SHP77 (cell line): ENCODE data around the gene SERPINB13.
A peak's percentile ranks its signal among the peaks of the same experiment; 100 is the strongest.
"Not testable (repeated sequence)": the region's sequence is repeated elsewhere in the genome, so short reads cannot be mapped to it uniquely, and the experiment has no call there.

ENCODE experiments used
- DNase-seq, 2 experiments: peaks; one replicate each; lab custom pipeline; 2025; lab: John Stamatoyannopoulos, UW

The SERPINB13 gene

DNA sequence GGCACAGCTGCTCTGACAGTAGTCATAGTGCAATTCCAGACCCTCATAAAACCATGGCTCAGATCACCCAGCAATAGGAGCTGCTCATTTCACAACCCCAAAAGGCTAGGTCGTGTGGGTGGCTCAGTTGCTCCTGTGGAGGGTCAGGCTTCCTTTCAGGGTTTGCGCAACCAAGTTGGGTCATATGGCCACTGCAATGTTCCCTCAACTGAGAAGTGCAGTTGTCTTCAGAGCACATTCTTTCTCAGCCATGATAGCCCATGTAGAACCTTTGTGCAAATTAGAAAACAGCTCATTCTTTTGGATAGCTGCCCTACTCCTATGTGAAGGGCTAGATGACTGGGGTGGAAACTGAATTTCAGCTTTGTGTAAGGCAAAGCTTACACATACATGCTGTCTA is 3.2 kb downstream of the SERPINB13 start:
- DNase-seq, result no peak

GRCh38 chr18:63590966-63591695 is 4.0 kb downstream of the SERPINB13 start:
- DNase-seq, result no peak

DNA sequence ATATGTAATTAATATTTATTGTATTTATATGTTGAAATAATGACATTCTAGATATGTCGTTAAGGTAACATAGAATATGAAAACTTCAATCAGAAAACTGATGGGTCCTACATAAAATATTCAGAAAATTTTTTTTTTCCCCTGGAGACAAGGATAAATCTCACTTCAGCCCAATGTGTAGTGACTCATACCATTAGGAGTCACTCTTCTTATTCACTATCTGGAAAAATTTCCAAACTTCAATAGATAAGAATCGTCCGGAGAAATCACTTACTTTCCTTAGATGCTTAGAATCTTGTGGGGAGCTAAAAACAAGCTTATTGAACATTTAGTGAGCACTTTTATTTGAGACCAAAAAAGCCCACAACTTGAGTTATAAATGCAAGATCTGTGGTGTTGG is 4.6 kb downstream of the SERPINB13 start:
- DNase-seq, result no peak

DNA sequence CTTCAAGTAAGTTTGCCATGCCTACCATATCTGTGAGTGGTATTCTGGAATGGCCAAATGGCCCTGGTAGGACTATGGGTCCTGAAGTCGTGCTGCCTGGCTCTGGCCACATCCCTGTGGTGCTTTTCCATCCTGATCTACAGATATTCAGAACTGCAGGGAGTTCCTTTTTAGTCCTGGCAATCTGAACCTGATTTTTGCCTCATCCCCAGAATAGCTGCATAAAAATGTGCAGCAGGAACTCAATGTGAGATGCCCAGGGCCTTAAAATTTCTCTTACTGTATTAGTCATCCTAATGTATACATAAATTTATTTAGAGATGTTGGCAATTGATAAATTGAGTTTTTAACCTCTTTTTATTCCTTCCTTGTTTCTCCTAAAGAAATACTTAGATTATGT is 5.3 kb downstream of the SERPINB13 start:
- no peak for DNase-seq

GRCh38 chr18:63596964-63597363 is 9.8 kb downstream of the SERPINB13 start:
- DNase-seq, result no peak

DNA sequence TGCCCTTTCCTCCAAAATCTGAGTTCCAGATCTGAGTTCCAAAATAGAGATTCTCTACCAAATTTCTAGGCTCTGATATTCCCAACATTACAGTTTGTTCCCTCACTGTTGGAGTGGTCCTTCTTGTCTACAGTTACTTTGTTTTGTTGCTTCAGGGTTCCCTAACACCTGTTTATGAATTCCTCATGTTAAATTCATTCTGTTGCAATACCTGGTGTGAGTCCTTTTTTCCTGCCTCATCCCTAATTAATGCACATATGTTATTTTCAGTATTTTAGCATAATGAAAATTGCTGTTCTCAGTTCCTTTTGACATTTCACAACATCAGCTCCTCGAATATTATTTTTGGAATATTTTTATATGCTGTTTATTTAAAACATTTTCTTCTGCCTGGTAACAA is 16.2 kb downstream of the SERPINB13 start:
- DNase-seq, result no peak

GRCh38 chr18:63603772-63604171 is 16.6 kb downstream of the SERPINB13 start:
- no peak for DNase-seq

DNA sequence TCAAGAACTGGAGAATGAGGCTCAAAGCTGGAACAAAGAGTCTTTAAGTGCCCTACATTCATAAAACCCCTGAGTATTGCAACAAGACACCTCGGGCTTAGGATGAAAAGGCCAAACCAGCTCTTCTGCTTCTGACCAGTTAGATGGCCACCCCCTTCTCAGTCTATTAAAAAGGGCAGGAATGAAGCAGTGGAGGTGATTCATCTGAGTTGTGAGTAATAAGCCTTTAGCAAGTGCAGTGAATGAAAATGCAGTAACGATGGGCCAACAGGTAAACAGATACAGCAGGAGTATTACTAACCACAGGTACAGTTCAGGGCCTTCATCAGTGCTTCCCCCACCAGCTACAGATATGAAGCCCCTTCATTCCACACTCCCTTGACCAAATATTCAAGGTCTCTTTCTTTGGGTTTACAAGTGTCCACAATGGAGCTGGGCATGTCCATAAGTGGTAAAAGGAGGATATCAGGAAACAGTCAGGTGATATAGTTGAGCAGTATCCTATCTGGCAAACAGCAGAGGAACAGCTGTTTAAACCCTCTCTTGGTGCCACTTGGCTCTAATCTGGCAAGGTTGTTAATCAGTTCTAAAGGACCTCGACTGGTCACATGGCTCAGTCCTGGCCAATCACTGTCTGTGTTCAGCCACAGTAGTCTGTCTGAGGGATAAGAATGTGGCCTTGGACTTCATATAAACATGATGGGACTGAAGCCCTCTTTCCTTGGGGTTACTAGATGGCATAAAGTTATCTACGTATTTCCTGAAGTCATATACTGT is 17.8 kb downstream of the SERPINB13 start:
- DNase-seq, result peak; percentile 9 to 10

DNA sequence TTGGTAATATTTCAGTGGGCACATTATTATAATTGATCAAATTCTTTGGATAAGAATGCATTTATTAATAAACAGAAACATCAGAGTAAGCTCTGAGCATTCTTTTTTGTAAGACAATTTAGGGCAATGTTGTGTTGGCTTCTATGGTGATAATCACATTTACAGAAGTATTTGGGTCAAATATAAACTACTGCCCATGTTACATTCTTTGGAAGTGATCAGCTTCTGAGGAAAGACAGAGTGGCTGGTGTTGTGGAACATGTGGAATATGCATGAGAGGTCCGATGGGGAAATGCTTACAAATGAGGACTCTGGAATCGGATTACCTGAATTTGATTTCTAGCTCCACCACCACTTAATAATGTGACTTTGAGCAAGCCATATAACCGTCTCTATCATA is 19.4 kb downstream of the SERPINB13 start:
- no peak for DNase-seq

DNA sequence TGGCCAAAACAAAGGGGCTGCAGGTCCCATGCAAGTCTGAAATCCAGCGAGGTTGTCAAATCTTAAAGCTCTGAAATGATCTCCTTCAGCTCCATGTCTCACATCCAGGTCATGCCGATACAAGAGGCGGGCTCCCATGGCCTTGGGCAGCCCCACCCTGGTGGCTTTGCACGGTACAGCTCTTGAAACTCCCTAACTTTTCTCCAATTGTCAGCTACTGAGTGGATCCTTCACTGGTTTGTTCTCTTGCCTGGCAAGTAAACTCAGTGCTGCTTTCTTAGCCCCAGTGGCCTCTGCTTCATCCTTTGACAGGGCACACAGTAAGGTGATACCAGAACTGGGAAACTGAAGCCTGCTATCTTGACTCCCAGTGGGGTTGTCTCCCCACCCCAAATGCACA is 26.3 kb downstream of the SERPINB13 start:
- no peak for DNase-seq

GRCh38 chr18:63617049-63617914 is 30.1 kb downstream of the SERPINB13 start:
- peak in 1 of 2 experiments; percentile 12 for DNase-seq

DNA sequence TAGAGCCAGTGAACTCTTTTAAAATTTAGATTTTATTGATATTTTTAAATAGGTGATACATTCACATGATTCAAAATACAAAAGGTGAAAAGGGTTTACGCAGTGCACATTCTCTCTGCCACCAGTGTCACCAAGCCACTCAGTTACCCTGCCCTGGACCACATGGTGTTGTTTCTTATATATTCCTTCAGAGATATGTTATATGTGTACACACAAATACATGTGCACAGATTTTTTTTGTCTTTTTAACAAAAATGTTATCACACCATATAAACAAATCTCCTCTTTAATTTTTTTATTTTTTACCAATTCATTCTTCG is 30.7 kb downstream of the SERPINB13 start:
- no peak for DNase-seq

- DNase-seq, result no peak
Measured at GRCh38 chr18:63619661-63620060, 32.5 kb downstream of the SERPINB13 start.

GRCh38 chr18:63624863-63625262 is 37.7 kb downstream of the SERPINB13 start:
- DNase-seq, result no peak

GRCh38 chr18:63626431-63626830 is 39.3 kb downstream of the SERPINB13 start:
- no peak for DNase-seq

GRCh38 chr18:63627819-63628218 is 40.7 kb downstream of the SERPINB13 start:
- DNase-seq, result no peak

- DNase-seq, result no peak
Measured at GRCh38 chr18:63637703-63638102, 50.6 kb downstream of the SERPINB13 start.

DNA sequence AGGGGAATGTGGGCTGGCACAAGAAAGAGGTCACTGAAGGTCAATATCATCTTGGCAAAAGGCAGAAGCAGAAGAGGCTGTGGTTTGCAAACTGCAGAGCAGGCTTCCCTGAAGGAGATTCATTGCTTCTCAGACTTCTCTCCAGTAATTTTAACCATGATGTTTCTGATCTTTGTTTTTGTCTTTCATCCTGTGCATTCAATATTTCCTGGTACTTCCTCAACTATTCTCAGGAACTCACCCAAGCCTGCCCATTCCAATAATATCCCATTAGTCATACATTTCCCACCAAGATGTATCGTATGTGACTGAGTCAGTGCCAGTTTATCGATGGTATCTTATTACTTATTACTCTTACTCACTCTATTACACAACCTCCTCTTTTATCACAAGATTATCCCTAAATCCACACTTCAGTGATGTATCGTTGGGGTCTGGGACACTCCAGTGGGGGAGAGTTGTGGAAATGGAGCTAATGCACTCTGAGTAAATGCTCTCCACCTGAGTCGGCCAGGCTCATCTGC is 54.1 kb downstream of the SERPINB13 start:
- DNase-seq, result not testable (repeated sequence)

- DNase-seq, result not testable (repeated sequence)
Measured at GRCh38 chr18:63642668-63643356, 55.7 kb downstream of the SERPINB13 start.

DNA sequence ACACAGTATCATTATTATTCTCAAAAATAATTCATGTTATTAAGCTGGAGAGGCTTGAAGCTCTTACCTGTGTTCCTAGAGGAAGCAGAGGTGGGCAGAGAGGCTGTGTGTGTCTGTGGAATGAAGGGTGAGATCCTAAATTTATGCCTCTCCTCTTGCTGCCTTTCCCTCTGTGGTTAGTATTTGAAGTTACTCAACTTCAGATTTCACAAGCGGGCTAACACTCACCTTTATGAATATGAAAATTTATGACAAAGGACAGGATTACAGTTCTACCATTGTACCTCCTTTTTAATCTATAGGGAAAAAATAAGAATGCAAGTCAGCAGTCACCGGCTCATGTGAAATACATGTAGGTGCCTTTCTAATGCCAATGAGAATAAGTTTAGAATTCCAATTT is 57.0 kb downstream of the SERPINB13 start, which contains the start of gene SERPINB4:
Gene SERPINB4 (minus strand): TSS at position 115 of the 400 bp plus-strand sequence. CDS start 679 bp downstream, outside the sequence.
- not testable (repeated sequence) for DNase-seq

DNA sequence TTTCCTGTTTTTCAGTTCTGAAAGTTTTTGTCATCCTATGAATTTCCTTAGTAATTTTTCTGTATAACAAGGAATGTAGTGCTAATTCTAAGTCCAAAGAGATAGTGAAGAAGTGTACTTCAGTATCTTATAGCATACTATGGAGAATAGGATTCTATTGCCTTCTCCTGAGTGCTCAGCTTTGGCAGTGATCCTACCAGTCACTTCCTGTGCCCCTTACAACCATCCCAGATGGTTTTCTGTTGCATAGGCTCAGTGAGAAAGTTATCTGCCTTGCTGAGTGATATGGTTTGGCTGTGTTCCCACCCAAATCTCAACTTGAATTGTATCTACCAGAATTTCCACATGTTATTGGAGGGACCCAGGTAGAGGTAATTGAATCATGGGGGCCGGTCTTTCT is 57.6 kb downstream of the SERPINB13 start:
- not testable (repeated sequence) for DNase-seq

- no peak for DNase-seq
Measured at GRCh38 chr18:63646936-63647335, 59.8 kb downstream of the SERPINB13 start.
